NCI-H2227 (cell line): ENCODE data around the gene OR2A7.
"Not testable (repeated sequence)": the region's sequence is repeated elsewhere in the genome, so short reads cannot be mapped to it uniquely, and the experiment has no call there.

Source experiments
- DNase-seq: peaks from one replicate; lab custom pipeline; 2025; ENCODE audit not compliant: unreplicated experiment; lab: John Stamatoyannopoulos, UW

Gene OR2A7, protein sequence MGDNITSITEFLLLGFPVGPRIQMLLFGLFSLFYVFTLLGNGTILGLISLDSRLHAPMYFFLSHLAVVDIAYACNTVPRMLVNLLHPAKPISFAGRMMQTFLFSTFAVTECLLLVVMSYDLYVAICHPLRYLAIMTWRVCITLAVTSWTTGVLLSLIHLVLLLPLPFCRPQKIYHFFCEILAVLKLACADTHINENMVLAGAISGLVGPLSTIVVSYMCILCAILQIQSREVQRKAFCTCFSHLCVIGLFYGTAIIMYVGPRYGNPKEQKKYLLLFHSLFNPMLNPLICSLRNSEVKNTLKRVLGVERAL

DNA sequence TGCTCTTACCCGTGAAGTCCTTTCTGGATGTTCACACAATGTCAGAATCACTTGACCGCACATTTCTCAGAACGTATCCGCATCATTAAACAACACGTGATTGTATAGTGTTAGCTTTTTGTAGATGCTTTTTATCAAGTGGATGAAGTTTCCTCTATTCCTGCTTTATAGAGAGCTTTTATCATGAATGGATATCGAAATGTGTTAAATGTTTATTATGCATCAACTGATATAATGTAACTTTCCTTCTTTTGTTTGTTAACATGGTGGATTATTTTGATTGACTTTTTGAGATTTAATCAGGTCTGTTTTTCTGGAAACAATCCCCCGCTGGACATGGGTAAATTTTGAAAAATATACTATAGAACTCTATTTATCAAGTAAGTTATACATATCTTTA, at the start of gene OR2A7:
Gene OR2A7, minus strand, starts transcription at position 101 of the 400 bp plus-strand sequence. CDS start 5,164 bp downstream, outside the sequence.
- DNase-seq, result not testable (repeated sequence)

DNA sequence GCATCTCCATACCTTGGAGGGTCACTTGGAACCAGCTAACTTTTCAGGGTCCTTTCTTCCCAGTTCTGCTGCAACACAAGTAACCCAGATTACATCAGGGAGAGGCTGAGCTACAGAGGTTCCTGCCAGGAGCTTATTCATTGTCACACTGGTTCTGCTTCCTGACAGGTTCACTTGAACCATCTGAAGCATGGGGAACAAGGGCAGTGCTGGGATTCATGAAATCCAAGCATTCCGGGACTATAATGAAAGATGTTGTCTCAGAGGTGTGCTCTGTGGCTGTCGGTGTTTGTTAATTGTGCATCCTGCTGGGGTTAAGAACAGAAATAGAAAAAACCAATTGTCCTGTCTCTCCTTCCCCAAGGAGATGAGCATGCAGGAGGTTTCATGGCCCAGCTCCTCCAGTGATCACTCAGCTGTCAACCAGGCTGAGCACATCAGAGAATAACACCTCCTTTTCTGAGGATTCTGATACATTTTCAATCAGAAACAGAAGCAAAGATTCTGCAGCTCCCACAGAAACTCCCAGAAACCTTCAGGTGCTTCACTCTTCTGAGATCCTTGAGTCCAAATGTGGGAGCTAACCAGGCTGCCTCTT, 47.4 kb upstream of the OR2A7 start, which contains the start of gene OR2A1:
Gene OR2A1, plus strand, starts transcription at position 548 of the 598 bp plus-strand sequence. CDS start 5,706 bp downstream, outside the sequence.
- not testable (repeated sequence) for DNase-seq

DNA sequence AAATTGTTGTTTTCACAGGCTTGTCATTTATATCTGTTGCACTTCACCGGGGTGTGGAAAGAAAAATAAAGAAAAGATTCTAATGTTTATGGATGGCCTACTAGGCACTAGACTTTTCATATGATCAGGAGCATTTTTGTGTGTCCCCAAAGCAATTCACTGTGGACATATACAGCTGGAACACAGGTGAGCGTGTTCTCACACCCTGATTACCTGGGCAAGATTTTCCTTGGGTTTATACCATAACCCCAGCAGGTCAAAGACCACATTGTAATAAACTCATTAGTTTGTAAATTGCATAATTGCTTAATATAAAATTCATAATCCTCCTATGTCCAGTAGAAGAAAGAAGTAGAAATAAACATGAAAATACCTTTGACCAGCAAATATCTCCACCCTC, 46.6 kb upstream of the OR2A7 start:
- not testable (repeated sequence) for DNase-seq

DNA sequence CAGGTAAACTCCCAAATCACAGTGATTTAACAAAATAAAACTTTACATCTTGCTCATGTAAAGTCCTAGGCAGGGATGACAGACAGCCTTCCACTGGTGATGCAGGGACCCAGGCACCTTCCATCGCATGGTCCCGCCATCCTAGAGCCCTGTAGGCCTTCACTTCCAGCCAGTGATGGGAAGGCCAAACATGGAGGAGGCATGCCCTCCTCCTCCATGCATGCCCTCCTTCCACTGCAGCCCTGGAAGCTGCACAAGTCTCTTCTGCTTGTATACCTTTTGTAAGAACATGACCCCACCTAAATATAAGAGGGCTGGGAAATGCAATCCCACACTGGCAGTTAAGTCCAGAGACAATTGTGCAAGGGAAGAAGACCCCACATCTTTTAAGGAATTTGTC, 45.1 kb upstream of the OR2A7 start:
- DNase-seq, result not testable (repeated sequence)

DNA sequence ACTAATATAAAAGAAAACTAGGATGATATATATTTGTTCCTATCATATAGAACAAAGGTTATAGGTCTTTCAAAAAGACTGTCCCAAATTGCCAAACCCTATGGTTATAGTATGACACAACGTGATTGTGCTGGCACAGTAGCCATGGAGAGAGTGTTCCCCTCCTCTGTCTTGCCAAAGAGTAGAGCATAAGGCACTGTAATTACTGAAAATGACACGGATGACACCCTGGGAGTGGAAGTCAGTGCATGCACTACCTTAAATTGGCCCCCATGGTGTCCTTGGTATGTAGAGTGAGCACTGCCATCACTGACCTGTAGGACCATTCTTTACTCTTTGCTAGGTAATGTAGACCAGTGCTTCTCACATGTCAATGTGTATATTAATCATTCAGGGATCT, 40.6 kb upstream of the OR2A7 start:
- DNase-seq, result not testable (repeated sequence)

DNA sequence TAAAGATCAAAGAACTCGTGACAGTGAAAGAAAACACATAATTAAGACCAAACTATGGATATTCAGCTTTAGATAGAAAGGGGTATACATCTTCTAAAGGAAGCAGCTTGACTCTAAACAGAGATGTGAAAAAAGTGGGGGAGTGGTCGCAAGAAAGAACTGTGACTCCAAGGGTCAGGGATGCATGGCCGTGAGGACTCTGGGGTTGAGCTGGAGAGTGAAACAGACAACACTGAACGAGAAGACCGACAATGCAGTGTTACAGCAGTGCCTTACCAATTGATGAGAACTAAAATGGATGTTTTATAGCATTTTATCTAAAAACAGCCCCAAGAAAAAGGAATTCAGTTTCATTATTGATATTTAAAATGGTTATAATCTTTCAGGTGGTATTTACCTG, 39.0 kb upstream of the OR2A7 start:
- DNase-seq, result not testable (repeated sequence)

DNA sequence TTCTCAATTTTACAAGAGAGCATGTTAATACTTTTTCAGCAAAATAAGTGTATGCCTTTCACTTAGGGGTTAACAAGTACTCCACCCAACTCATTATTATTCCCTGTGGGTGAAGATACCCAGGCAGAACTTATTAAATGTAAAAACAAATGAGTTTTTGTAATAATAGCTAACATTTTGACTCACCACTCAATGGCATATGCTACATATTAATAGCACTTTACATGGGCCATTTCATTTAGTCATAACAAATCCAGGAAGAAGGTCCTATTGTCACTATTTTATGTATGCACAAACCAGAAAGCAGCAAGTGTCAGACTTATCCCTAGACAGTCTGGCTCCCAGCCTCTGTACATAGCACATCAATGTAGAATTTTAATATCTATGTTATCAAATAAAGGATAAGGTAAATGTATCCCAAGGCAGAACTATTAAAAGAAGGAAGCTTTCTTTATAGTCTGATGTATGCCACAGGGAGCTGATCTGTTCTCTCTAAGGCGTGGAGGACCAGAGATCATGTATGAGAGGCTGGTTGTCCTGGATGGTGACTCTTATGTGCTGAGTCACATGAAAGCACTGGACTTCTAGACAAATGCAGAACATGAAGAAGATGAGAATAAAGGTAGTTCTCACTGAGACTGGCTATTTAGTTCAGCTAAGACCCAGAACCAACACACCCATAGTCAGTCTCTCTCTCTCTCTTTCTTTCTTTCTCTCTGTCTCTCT, 38.1 kb upstream of the OR2A7 start:
- not testable (repeated sequence) for DNase-seq

DNA sequence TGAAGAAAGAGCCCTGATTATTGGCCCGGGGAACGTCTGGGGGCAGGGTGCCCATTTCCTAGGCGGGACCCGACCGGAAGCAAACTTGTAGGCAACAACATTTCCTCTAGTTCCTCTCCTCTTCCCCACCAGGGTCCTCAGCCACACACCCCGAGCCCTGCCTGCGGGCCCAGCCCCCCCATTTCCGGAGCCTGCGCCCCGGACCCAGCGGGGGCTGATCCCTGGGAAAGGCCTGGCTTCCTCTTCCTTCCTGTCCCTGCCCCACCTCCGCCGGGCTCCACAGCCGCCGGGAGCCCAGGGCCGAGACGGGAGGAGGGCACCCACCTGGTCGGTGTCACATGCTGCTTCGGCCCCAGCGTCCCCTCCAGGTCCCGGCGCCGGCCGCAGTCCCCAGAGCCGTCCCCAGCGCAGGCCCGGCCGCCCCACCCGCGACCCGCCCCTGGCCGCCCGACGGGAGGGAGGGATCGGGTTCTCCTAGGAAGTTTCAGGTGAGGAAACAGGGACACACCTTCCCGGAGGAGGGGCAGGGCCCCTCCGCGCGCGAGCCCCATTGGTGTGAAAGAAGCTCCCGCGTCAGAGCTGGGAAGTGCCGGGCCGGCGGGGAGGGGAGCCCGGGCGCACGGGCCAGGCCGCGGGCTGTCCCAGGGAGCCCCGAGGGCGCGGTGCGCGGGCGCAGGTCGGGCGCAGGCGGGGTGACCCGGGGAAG, 29.4 kb upstream of the OR2A7 start:
- DNase-seq, result not testable (repeated sequence)

DNA sequence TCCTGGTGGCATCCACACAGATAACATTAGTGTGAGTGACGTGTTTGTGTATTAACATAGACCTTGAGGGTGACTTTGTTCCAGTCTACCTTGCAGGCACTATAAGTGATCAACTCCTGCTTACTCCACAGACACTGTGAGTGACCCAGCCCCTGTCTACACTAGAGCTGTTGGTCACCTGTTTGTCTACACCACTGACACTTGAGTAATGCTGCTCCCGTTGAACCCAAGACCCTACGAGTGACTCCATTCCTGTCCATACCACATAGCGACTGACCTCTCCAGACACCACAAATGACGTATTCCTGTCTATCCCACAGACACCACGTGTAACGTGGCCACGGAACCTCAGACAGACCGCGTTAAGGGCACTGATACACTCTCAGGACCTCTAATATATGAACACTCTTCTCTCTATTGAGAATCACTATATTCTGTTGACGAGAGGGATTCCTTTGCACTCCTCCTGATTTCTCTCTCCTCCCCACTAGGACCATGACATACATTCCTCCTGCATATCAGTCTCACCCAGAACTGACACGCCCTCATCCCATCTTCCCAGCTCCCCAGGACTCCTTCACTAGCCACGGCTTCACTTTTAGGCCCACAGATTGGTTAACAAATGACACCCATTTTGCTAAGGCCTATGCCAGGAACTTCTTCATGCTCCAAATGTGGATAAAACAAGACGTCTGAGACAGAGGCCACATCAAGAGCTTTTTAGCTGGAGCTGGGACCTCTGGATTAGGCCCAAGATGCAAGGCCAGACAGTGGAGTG, 28.0 kb upstream of the OR2A7 start:
- not testable (repeated sequence) for DNase-seq

DNA sequence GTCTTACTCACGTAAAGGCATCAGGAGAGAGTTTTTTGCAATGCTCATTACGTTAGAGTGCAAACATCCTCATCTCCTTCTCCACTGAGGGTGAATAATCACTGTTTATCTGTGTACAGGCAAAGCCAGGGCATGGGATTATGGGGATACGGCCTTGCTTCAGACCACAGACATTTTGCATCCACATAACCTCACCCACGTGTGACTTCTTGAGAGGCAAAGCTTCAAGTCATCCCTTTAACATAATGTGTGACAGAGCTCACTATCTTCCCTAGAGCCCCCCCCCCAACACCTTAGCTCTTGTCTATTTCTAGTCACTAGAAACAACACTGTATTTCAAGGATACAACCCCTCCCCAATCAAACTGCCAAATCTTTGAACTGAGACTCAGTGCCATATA, 27.0 kb upstream of the OR2A7 start:
- DNase-seq, result not testable (repeated sequence)

DNA sequence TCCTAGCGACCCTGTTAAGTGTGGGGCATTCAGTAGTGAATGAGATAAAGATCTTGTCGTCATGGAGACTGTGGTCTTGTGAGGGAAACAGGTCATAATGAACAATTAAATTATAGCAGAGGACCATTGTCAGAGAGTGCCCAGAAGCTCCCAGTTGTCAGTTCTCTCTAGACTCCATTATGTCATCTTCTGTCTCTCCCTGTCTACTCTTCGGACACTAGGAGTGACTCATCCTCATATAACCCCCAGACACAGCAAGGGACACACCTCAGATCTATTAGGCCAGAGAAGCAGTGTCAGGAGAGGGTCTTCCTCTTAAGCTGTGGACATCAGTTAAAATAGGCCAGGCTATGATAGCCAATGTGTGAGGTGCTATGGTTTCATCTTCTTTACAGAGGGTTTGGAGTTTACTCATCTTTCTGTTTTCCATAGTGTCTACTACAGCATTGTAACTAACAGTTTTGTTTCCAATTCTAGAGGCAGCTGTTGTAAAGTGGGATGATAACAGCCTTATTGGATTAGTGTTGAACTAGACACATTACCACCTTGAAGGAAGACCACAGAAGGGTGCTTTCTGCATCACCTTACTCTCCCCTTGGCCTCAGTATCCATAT, 22.7 kb upstream of the OR2A7 start:
- not testable (repeated sequence) for DNase-seq

DNA sequence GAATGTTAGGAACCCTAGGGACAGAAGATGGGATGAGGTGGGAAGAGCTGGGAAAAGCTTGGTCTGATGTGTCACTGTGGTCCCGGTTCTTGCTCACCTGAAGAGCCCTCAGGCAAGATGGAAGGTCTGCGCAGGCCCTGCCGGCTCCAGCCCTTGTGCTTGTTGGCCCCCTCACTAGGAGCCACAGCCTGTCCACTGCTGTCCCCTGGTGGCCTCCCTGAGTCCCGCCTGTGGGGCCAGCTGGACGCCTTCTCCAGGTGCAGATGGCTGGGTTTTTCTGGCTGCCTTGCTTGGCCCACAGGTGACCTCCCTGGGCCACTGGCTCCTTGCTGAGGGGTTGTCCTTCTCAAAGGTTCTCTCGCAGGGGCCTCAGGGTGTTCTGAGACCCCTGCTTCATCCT, 19.1 kb upstream of the OR2A7 start:
- DNase-seq, result not testable (repeated sequence)

DNA sequence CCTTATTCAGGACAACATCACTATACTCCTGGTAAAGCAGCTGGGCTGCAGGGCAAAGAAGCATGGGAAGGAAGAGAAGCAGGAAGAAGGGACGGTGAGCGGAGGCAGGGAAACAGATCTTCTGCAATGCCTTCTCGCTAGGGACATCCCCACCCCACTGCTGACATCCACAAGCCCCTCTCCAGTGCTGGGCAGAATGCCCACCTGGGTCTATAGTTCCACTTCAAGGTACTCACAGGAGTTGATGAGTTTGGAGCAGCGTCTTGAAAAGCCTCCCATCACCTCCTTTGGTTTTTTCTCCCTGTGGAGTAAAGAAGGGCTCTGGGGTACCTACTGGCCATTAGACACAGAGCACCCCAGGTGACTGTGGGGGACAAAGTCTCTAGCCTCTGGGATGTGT, 17.9 kb upstream of the OR2A7 start:
- not testable (repeated sequence) for DNase-seq

DNA sequence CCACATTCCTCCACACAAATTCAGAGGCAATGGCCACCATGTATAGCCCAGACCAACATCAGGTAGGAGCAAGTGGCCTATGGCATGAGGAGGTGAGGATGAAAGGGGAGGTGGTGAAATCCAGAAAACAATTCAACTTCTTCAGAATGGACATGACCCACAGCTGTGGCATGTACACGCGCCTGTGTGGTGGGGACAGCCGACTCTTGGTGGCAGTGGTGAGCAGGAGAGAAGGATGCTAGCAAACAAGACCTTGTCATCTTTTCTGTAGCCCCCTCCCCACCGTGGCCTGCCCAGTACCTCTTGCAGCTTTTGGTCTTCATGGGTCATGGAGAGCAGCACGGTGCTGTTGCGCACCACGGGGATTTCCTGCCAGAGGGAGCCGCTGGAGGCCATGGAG, 17.4 kb upstream of the OR2A7 start:
- not testable (repeated sequence) for DNase-seq

DNA sequence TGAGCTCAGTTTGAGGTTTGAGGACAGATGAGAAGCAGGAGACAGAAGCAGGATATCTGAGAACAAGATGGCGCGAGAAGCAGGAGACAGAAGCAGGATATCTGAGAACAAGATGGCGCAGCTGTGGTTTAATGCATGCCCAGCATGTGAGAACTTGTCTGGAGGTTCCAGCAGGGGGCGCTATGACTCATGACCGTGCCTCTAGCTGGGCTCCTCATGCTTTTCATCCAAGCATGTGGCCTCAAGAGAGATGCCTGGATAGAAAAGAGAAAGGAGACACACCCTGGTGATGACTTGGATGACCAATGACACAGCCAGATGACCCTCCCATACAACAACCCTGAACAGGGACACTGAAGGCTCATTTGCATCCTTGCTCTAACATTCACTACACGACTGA, 15.4 kb upstream of the OR2A7 start:
- not testable (repeated sequence) for DNase-seq

DNA sequence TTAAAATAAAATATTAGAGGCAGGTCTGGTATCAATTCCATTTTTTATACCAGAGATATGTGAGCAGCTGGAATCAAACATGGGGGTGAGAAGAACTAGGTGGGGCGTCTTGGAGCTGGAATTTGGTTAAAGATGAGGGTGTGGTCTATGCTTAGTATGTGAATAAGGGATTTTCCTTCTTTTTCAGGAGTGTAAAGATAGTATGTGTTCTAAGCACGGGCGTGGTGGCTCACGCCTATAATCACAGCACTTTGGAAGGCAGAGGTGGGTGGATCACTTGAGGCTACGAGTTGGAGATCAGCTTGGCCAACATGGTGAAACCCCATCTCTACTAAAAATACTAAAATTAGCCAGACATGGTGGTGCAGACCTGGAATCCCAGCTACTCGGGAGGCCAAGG, 10.7 kb upstream of the OR2A7 start:
- not testable (repeated sequence) for DNase-seq

DNA sequence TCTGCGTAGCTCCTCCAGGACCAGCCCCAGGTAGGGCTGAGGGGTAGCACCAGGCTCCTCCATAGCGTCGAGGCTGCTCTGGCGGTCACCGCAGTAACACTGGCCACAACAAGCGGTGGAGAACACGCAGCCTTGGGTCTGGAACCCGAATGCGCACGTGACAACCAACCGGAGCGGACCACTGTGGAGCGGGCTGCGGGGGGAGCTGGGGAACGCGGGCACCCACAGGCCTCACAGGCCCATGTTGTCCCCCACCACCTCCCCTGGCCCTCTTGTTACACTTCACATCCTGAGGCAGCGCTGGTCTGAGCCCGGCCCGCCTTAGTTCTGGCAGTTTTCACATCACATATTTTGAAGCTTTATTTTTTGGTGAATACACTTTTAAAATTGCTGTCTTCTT, 4.6 kb upstream of the OR2A7 start, which contains the start of gene CTAGE8:
Gene CTAGE8, minus strand, starts transcription at position 101 of the 400 bp plus-strand sequence. Its CDS starts 38 bp downstream, at position 63.
- not testable (repeated sequence) for DNase-seq

DNA sequence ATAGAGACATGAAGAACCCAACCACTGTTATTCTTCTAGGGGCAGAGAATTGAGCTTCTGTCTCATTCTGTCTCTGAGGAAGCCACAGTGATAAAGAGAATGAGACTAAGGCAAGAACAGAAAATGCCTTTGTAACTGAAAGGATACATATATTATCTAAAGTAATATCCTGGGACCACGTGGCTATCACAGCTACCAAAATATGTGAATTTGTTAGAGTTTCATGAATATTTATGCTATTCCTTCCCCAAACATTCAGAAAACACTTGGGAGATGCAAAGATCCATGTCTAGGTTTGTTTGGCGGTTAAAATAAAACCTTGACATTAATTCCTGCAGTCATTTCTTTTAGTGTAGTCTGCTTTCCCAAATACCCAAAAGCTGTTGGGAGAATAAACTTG, 2.5 kb downstream of the OR2A7 start:
- DNase-seq, result not testable (repeated sequence)

DNA sequence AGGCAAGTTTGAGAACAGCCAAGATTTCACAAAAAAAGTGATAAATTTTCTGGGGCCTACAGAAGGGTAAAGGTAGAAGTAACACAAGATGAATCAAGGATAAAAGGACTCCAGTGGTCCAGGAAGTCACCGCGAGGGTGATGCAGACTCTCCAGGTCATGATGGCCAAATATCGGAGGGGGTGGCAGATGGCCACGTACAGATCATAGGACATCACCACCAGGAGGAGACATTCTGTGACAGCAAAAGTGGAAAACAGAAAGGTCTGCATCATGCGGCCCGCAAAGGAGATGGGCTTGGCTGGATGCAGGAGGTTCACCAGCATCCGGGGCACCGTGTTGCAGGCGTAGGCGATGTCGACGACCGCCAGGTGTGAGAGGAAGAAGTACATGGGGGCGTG, 5.5 kb downstream of the OR2A7 start:
- not testable (repeated sequence) for DNase-seq

DNA sequence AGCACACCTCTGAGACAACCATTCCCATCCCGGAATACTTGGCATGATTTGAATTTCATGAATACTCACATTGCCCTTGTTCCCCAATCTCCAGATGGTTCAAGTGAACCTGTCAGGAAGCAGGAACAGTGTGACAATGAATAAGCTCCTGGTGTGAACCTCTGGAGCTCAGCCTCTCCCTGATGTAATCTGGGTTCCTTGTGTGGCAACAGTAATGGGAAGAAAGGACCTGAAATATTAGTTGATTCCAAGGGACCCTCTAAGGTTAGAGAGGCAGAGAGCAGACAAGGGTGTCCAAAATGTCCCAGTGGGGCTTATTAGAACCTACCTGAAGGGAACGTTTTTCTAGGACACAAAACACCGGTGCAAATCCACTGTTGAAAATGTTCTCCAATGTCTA, 8.5 kb downstream of the OR2A7 start:
- DNase-seq, result no peak
